ENCODE results near the gene EP400. TPM values are rescaled to one million over a fixed set of nuclear protein-coding genes. Genes with fewer than 3 reads are reported as not detected.
A peak's percentile ranks its signal among the peaks of the same experiment; 100 is the strongest.

Gene EP400
- total and polyA plus RNA-seq, 9 of the 15 experiments (the other 6 are each of a cell fraction or from before 2014, with no cell fraction given) = 4.5 to 58.0 (median 7.0) TPM

- TF ChIP-seq ZMIZ1 (IDR thresholded peaks at IDR 0.05; ENCODE audit: low read depth in 2 of 2, low read length in 2 of 2) (no peak), ZNF436 (CRISPR knock-in tag; IDR thresholded peaks at IDR 0.05) (no peak), CXXC5 (CRISPR knock-in tag; IDR thresholded peaks at IDR 0.05) (no peak), ARID1B (IDR thresholded peaks at IDR 0.05) (peak; percentile 34; the same call in 1 of the 2 replicates), TAL1 (IDR thresholded peaks at IDR 0.05) (0 out of 2 replicates have a peak, but pooled peaks have one; percentile 14), MAFF (IDR thresholded peaks at IDR 0.05; ENCODE audit: low read length) (no peak)
Measured at GRCh38 chr12:132095520-132096409, 146.0 kb downstream of the EP400 start (continued).
